Stimulated activated naive CD8-positive, alpha-beta T cell treated with anti-CD3 and anti-CD28 coated beads, Interleukin-15, Interleukin-2, amounts not matched to agents 100 U/mL and 50 U/mL, for 24 hours (primary cell): ENCODE measurements around the gene ARPC2.

Experiments used
- ATAC-seq: fragments of 150-1000 bp; cut with Tn5 transposase; one replicate; pipeline ENCODE4 v1.10.0; 2021
- DNase-seq: peaks from one replicate; pipeline ENCODE4 v3.0.0; 2021

Gene ARPC2

DNA sequence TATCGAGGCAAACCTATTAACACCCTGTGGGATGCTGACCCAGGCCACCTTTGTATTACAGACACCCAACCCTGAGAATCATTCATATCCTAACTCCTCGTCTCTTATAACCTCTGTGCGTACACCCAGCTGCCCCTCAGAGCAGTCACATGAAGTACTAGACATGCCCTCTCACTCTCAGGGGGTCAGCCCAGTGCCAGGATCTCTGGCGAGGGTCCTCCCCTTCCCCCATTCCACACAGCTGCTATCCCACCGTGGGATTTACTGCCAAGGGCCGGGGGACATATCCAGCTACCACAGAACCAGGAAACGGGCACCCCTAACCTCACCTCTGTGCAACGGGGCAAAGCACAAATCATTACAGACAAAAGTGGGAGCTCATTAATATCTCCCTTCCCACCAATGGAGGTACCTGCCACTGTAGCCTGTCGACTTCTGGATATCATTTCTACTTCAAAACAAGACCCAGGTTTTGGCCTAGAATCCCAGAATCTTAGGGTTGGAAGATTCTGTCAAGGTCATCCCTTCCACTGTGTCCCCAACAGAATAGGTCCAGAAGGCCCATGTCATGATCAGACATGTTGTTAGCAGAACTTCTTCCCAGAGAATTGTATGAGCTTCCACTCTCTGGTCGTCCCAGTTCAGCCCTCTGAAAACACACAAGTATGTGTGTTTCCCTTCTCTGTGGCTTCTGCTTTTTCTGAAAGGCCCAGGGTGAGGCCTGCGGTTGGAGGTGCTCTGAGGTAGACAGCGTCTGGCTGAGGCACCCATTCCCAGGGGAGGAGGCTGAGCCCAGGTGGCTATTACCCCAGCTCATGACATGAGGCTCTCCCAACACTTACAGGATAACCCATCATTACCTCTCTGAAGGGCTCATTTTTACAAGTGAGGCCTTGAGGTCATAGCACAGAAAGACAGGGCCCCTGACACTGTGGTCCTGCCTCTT, 73.6 kb downstream of the ARPC2 start:
- DNase-seq (peak; percentile 60), ATAC-seq (peak; percentile 13)

DNA sequence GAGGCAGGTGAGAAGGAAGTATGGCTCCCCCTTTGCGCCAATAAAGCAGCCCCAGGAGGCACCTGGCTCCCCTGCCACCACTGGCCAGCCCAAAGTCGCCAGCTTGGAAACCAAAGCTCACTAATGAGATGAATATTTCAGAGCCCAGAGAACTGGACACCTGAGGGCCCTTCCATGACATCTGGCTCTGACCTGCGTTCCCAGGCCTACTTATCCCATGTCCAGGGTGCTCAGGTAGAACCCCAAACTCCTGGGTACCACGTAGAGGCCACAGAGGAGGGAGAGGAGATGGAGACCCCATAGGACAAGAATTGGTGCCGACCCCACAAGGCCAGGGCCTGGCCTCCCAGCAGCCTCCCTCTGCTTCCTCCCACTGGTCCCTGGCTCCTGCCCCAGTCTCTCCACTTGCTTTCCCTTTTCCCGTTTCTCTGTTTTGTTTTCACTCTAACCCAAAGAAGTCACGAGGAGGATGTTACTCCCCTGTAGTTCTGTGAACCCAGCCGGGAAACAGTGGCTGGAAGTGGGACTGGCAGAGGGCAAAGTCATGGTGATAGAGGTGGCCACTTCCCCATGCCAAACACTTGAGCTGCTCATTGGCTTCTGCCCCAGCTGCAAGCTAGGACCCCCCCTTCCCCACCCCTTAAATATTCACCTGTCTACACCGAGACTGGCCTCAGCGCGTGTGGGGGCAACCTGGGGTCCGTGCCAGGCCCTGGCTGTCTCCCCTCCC, 74.5 kb downstream of the ARPC2 start:
- ATAC-seq = no peak
- no peak for DNase-seq

DNA sequence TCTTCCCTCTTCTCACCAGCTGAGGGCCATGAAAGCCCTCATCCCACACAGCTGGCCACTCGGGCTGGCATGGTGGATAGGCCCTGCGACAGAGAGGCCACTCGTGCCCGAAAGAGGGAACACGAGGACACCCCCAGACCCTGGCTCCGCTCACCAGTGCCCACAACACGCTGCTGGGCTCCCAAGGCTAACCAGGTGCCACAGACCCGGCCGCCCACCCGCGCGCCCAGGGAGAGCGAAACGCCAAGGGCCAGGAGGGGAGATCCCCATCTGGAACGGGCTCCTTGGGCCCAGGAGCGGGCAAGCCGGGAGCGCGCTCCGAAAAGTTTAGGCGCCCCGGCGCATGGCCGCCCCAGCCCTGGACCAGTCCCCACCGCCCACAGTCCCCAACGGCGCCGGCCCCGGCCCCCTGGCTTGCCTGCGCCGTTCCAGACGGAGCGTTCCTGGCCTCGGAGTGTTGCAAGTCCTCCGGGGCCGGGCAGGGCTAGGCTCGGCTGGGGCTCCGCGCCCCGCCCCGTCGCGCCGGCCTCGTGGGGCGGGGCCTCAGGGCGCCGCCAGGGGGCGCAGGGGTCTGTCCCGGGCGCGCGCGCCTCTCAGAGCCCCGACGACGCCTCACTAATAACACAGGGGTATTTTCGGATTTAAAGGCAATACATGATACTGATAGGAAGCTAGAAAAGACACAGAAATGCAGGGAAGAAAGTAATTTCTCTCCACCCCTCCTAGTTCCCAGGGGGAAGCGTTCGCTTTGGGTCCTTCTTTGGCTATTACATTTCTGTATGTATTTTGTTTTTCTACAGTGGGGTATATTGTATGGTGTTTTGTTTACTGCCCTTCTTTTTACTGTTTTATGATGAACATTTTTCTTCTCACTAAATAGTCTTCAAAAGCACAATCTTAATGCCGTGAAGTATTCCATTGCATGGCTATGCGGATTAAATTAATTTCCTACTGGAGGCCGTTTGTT, 75.3 kb downstream of the ARPC2 start, which contains the start of gene TMBIM1:
TMBIM1 (minus strand) TSS at position 456 of the 967 bp plus-strand sequence. CDS start 10,362 bp downstream, outside the sequence.
- peak; percentile 86 for DNase-seq
- peak; percentile 89 for ATAC-seq

DNA sequence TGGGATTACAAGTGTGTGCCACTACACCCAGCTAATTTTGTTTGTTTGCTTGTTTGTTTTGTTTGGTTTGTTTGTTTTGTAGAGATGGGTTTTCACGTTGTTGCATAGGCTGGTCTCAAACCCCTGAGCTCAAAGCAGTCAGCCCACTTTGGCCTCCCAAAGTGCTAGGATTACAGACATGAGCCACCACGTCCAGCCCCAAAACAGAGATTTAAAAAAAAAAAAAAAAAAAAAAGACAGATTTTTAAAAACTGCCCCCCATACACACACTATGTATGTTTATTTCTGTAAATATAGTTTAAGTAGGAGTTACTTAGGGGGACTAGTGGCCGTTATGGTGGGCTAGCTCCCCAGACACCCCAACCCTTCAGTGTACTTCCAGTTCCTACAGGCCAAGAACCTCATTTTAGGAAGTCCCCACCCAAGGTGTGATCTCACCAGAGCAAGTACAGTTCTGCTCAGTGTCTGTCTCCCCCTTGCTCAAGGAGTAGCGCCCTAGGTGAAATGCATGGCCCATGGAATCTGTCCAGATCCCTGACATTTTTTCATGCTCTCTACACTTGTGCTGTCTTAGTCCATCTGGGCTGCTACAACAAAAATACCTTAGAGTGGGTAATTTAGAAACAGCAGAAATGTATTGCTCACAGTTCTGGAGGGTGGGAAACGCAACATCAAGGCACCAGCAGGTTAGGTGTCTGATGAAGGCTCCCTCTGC, 76.9 kb downstream of the ARPC2 start:
- ATAC-seq (no peak), DNase-seq (no peak)

DNA sequence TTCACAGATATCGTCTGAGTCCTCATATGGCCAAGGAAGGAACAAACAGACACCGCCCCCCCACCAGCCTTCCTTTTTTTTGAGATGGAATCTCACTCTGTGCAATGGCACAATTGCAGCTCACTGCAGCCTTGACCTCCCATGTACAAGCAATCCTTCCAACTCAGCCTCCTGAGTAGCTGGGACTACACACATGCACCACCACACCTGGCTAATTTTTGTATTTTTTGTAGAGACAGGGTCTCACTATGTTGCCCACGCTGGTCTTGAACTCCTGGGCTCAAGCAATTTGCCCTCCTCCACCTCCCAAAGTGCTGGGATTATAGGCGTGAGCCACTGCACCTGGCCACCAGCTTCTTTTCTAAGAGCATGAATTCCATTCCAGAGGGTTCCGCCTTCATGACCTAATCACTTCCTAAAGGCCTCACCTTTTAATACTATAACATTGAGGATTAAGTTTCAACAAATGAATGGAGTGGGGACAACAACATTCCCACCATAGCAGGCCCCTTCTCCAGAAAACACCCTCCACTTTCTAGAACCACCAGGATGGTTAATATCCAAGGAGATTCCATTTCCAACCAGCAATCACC, 77.5 kb downstream of the ARPC2 start:
- ATAC-seq = no peak
- DNase-seq = no peak

DNA sequence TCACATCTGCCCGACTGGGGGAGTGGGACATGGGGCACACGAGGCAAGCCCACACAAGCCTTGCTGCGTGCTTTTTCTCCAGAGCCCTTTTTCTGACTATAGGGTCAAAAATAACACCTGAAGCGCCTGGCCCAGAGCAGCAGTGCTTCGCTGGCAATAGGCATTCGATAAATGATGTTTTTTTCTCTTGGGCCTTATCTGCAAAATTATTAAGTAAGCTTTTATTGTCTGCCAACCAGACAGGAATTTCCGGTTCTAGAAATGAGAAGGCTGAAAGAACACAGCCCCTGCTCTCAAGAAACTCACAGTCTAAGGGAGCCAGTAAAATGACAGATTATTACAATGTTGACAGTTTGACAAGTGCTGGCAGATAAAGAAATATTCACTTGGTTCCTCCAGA, 78.0 kb downstream of the ARPC2 start:
- DNase-seq (no peak), ATAC-seq (no peak)

DNA sequence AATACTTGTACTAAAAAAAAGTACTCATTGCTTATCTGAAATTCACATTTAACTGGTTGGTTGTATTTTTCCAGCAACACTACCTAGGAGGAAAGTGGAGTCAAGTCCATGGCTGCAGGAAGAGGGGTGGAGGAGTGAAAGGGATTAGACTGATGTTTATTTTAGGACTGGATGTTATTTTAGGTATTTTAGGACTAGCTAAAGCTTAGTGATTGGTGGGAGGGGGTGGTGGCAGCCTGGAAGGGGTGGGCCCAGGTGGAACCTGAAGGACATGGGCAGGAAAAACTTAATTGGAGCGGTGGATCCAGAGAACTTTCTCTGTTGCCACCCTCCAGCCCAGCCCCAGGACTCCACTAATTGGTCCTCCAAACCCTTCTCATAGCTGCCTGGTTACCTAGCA, 79.2 kb downstream of the ARPC2 start:
- DNase-seq = no peak

DNA sequence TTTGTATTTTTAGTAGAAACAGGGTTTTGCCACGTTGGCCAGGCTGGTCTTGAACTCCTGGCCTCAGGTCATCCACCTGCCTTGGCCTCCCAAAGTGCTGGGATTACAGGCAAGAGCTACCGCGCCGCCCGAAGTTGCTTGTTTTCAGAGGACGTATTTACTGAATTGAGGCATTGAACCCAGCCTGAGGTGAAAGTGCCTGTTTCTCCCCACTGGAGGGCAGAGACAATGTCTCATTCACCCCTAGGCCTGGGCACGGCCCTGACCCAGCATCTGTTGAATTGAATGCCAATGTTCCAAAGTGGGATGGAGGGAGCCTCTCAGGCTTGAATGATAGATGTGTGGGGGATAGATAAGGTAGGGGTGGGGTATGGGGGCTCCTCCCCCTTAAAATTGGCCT, 79.9 kb downstream of the ARPC2 start:
- DNase-seq = no peak

More for the DNA sequence above, 79.2 kb downstream of the ARPC2 start:
- no peak for ATAC-seq

DNA sequence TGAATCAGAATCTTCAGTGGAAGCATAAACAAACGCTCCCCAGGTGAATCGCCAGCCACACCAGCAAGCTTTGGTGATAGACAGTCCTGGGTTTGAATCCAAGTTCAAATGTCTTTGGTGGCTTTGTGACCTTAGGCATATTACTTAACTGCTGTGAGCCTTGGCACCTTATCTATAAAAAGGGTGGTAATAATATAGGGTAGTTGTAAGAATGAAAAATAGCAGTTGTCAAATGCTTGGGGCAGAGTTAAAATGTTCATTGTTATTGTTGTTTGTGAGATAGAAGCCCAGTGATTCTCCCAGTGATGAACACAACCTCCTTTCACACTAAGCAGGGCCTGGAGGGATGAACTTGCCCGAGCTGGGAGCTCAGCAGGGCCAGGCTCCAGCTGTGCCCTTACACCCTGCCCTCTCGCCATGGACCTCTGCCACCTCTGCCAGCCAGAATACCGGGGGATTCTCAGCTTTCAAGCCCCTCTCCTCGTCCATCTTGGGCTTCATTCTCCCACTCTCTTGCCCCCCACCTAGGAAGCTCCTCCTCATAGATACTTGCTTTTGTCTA, 81.4 kb downstream of the ARPC2 start:
- no peak for ATAC-seq
- DNase-seq = no peak

More for the DNA sequence above, 79.9 kb downstream of the ARPC2 start:
- no peak for ATAC-seq

DNA sequence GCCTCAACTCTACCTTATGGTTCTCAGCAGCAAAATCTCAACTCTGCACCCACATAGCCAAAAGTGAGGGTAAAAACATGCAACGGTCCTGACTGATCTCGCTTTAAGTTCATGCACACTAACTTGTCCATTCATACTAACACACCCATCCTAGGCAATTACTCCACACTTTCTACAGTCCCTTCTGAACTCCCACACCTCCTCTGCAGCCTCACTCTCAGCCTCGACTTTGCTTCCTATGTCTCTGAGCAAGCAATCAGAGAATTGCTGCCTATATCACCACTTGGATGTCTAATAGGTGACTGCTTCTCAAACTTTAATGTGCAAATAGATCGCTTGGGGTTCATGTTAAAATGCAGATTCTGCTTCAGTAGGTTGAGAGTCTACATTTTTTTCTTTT, 83.2 kb downstream of the ARPC2 start:
- DNase-seq (no peak), ATAC-seq (no peak)

DNA sequence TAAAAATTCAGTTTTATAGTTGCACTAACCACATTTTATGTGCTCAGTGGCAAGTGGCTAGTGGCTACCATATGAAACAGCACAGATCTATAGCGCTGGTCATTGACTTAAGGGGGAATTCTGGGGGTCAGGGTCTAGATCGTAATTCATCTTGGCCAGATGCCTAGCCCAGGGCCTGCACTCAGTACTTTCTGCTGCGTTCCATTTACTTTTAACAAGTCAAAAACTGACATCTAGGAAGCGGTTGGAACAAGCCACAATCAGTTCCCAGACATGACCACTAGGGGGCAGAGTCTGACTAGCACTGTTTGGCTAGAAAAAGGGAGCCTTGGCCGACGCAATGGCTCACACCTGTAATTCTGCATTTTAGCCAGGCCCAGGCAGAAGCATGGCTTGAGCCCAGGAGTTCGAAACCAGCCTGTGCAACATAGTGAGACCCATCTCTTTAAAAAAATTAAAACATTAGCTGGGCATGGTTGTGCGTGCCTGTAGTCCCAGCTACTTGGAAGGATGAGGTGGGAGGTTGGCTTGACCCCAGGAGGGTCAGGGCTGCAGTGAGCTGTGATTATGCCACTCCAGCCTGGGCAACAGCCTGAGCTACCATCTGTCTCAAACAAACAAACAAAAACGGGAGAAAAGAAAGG, 84.3 kb downstream of the ARPC2 start:
- DNase-seq (peak; percentile 89), ATAC-seq (peak; percentile 89)
